ENCODE results near the gene MYO9B.

MYO9B gene

DNA sequence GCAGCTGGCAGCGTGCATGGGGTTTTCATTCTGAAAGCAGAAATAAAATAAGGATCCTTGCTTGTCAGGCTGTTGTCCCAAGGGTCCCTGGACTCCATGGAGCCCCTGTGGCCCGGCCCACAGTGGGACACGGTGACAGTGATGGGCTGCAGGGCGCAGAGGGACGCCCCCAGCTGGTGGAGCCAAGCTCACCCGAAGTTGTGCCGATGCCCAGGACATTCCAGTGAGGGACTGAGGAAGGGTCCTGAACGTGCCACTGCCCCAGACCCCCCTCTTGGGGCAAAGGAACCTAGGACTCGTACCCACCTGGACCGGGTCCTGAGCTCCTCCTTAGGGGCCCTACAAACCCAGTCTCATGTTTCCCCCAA, 35.0 kb downstream of the MYO9B start:
- no peak overlapping the region for H3K4me3 ChIP-seq (ENCODE audit: low read length)

DNA sequence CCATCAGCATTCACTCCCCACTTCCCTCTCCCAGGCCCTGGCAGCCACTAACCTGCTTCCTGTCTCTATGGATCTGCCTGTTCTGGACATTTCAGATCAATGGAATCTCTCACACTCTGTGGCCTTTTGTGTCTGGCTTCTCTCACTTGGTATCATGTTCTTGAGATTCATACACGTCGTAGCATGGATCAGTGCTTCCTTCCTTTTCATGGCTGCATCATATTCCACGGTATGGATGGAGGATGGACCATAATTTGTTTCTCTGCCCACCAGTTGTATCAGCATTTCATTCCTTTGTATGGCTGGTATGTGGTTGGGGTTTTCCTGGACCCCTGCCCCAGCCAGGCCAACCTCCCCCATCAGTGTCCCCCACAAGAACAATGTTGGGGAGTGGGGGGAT, 36.2 kb downstream of the MYO9B start:
- Histone ChIP-seq H3K36me3 (ENCODE audit: control insufficient read depth, low read depth, low read length) (no peaks in the 10 kb centered on the region), H3K4me1 (ENCODE audit: control insufficient read depth, low read depth, low read length) (peaks cover 8% of the 10 kb centered on the region), H3K27ac (ENCODE audit: low read length) (no peak overlapping the region), H3K9me3 (ENCODE audit: control insufficient read depth, low read depth, low read length) (no peaks in the 10 kb centered on the region), H3K9ac (ENCODE audit: low read length) (no peak overlapping the region), H3K27me3 (ENCODE audit: control insufficient read depth, insufficient read depth, low read length) (no peaks in the 10 kb centered on the region), H3K4me3 (ENCODE audit: low read length) (no peak overlapping the region)

More for the DNA sequence above, 35.0 kb downstream of the MYO9B start:
- Histone ChIP-seq H3K4me1 (ENCODE audit: control insufficient read depth, low read depth, low read length) (peaks cover 8% of the 10 kb centered on the region), H3K9ac (ENCODE audit: low read length) (no peak overlapping the region), H3K27ac (ENCODE audit: low read length) (no peak overlapping the region), H3K9me3 (ENCODE audit: control insufficient read depth, low read depth, low read length) (no peaks in the 10 kb centered on the region), H3K27me3 (ENCODE audit: control insufficient read depth, insufficient read depth, low read length) (no peaks in the 10 kb centered on the region), H3K36me3 (ENCODE audit: control insufficient read depth, low read depth, low read length) (no peaks in the 10 kb centered on the region)

DNA sequence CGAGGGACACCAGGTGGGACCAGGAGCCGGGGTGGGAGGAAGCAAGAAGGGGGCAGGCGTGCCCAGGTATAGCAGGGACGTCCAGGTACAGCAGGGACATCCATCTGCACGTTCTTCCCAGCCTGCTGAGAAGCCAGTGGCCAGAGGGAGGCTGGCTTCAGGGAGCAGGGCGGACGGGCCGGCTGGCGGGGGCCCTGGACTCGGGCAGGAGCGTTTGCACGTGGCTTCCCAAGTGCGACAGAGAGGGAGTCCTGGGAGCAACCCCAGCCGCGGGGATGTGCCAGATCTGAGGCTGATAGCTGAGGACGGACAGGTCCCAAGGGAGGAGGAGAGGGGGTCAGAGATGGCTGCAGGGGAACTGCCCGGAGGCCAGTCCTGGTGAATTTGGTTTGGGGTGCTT, 36.7 kb downstream of the MYO9B start:
- H3K4me3 ChIP-seq (ENCODE audit: low read length), result no peak overlapping the region
- H3K27ac ChIP-seq (ENCODE audit: low read length), result no peak overlapping the region
- no peaks in the 10 kb centered on the region for H3K36me3 ChIP-seq (ENCODE audit: control insufficient read depth, low read depth, low read length)
- no peak overlapping the region for H3K9ac ChIP-seq (ENCODE audit: low read length)
- H3K27me3 ChIP-seq (ENCODE audit: control insufficient read depth, insufficient read depth, low read length), result no peaks in the 10 kb centered on the region
- no peaks in the 10 kb centered on the region for H3K9me3 ChIP-seq (ENCODE audit: control insufficient read depth, low read depth, low read length)
- H3K4me1 ChIP-seq (ENCODE audit: control insufficient read depth, low read depth, low read length), result peaks cover 8% of the 10 kb centered on the region

DNA sequence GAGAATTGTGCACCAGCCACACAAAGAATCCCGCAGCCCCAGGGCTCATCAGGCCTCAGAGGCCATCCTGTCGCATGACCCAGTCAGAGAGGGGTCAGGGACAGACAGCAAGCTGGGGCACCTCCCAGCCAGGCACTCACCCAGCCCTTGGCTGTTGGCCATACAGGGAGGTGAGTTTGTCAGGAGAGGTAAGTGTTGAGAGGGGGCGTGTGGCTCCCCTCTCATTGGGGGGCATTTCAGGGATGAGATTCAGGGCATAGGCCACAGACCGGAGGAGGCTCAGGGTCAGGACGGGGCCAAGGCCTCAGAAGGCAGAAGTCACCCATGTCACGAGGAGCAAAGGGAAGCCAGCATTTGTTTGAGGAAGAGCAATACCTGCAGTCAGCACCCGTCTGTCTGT, 37.1 kb downstream of the MYO9B start:
- Histone ChIP-seq H3K4me3 (ENCODE audit: low read length) (no peak overlapping the region), H3K9ac (ENCODE audit: low read length) (no peak overlapping the region), H3K36me3 (ENCODE audit: control insufficient read depth, low read depth, low read length) (no peaks in the 10 kb centered on the region), H3K4me1 (ENCODE audit: control insufficient read depth, low read depth, low read length) (peaks cover 8% of the 10 kb centered on the region), H3K9me3 (ENCODE audit: control insufficient read depth, low read depth, low read length) (no peaks in the 10 kb centered on the region), H3K27me3 (ENCODE audit: control insufficient read depth, insufficient read depth, low read length) (no peaks in the 10 kb centered on the region), H3K27ac (ENCODE audit: low read length) (no peak overlapping the region)

DNA sequence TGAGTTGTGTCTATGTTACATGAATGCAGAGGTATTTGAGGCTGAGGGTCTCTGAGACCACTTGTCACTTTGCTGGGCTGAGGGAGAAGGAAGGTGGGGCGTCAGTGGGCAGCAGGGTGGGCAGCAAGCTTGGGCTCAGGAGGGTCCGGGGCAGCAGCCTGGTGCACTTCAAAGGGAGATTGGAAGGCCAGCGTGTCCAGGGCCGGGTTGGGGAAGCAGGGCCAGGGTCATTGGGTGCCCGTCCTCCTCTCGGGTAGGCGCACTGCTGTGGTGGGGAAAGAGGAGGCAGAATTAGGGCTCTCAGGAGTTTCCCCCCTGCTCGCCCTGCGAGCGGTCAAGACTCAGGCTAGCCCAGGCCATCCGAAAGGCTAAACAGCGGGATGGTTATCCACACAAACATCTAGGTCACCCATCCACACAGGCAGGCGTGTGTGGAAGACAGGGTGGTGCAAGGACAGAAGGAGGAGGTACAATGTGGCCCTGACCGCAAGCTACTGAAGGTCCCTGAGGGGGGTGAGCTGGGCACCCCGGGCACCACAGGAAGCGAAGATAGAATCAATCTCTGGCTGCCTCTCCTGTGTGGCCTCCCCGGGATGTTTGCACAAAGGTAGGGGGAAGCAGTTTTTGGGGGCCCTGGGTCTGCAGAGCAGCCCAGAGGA, 37.7 kb downstream of the MYO9B start:
- no peaks in the 10 kb centered on the region for H3K9me3 ChIP-seq (ENCODE audit: control insufficient read depth, low read depth, low read length)
- H3K9ac ChIP-seq (ENCODE audit: low read length), result no peak overlapping the region
- H3K4me1 ChIP-seq (ENCODE audit: control insufficient read depth, low read depth, low read length), result peaks cover 8% of the 10 kb centered on the region
- no peaks in the 10 kb centered on the region for H3K36me3 ChIP-seq (ENCODE audit: control insufficient read depth, low read depth, low read length)
- no peak overlapping the region for H3K4me3 ChIP-seq (ENCODE audit: low read length)
- no peaks in the 10 kb centered on the region for H3K27me3 ChIP-seq (ENCODE audit: control insufficient read depth, insufficient read depth, low read length)
- no peak overlapping the region for H3K27ac ChIP-seq (ENCODE audit: low read length)

DNA sequence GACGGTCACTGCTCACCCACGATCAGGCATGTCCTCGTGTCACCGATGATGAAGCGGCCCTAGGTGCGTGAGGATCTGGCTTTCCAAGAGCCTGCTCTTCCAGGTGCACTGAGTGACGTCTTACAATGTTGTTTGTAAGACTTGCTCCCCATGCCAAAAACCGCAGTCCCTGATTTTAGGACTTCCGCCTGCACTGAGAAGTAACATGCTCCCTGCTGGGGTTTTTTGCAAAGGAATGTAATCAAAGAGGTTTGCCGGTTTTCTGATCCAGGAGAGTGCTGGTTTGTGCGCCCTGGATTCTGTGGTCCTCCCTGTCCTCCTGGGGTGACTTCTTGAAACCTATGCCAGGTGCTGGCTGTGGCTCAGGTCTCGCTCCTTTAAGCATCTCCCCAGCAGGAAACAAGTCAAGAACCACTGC, 38.8 kb downstream of the MYO9B start:
- Histone ChIP-seq H3K27me3 (ENCODE audit: control insufficient read depth, insufficient read depth, low read length) (no peaks in the 10 kb centered on the region), H3K9me3 (ENCODE audit: control insufficient read depth, low read depth, low read length) (no peaks in the 10 kb centered on the region), H3K36me3 (ENCODE audit: control insufficient read depth, low read depth, low read length) (no peaks in the 10 kb centered on the region), H3K27ac (ENCODE audit: low read length) (no peak overlapping the region), H3K9ac (ENCODE audit: low read length) (no peak overlapping the region), H3K4me1 (ENCODE audit: control insufficient read depth, low read depth, low read length) (peaks cover 8% of the 10 kb centered on the region), H3K4me3 (ENCODE audit: low read length) (no peak overlapping the region)

DNA sequence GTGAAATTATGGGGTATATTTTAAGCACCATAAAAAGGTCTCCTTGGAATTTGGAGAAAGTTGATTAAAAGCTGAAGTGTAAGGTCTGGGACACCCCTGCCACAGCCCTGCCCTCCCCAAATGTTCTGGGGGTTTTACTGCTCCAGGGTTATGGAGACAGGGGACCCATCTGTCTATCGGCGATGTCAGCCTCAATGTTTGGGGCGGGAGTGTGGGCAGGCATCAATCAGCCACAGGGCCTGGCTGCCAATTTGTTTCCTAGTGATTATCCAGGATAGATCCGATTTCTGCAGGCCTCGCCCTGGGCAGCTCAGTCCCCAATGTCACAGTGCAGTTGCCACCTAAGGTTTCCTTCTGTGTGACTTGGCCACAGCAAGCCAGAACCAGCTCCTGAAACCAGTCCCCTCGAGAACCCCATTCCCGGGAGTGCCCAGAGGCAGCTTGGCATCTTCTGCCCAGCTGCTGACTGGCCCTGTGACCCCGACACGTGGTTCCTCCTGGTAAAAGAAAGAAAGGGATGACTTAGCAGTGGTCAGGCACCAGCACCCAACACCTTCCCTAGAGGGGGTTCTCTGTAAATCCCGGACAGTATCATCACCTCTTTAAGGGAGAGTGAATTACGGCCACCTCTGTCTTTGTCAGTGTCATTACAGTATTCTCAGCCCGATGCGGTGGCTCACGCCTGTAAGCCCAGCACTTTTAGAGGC, 41.6 kb downstream of the MYO9B start:
- Histone ChIP-seq H3K9me3 (ENCODE audit: control insufficient read depth, low read depth, low read length) (no peaks in the 10 kb centered on the region), H3K27me3 (ENCODE audit: control insufficient read depth, insufficient read depth, low read length) (no peaks in the 10 kb centered on the region), H3K27ac (ENCODE audit: low read length) (no peak overlapping the region), H3K9ac (ENCODE audit: low read length) (no peak overlapping the region), H3K4me3 (ENCODE audit: low read length) (no peak overlapping the region), H3K36me3 (ENCODE audit: control insufficient read depth, low read depth, low read length) (no peaks in the 10 kb centered on the region), H3K4me1 (ENCODE audit: control insufficient read depth, low read depth, low read length) (peaks cover 8% of the 10 kb centered on the region)

DNA sequence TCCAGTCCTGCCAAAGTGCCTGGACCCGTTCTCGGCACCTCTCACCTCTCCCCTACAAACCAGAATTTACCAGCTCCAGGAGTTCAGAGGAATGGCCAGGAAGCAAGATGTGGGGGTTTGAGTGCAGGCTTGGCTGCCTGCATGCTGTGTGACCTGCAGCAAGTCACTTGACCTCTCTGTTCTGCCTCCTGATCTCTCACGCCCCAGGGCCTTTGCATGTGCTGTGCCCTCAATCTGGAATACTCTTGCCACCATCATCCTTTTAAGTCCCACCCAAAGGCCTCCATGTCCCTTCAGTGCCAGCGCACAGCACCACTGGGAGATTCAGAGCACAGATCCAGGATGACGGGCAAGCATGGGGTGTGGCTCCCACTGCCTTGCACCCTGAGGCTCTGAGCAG, 43.4 kb downstream of the MYO9B start:
- H3K4me1 ChIP-seq (ENCODE audit: control insufficient read depth, low read depth, low read length), result peaks cover 5% of the 10 kb centered on the region
- no peak overlapping the region for H3K9ac ChIP-seq (ENCODE audit: low read length)
- no peaks in the 10 kb centered on the region for H3K9me3 ChIP-seq (ENCODE audit: control insufficient read depth, low read depth, low read length)
- H3K27me3 ChIP-seq (ENCODE audit: control insufficient read depth, insufficient read depth, low read length), result no peaks in the 10 kb centered on the region
- no peak overlapping the region for H3K4me3 ChIP-seq (ENCODE audit: low read length)
- H3K36me3 ChIP-seq (ENCODE audit: control insufficient read depth, low read depth, low read length), result no peaks in the 10 kb centered on the region
- no peak overlapping the region for H3K27ac ChIP-seq (ENCODE audit: low read length)

DNA sequence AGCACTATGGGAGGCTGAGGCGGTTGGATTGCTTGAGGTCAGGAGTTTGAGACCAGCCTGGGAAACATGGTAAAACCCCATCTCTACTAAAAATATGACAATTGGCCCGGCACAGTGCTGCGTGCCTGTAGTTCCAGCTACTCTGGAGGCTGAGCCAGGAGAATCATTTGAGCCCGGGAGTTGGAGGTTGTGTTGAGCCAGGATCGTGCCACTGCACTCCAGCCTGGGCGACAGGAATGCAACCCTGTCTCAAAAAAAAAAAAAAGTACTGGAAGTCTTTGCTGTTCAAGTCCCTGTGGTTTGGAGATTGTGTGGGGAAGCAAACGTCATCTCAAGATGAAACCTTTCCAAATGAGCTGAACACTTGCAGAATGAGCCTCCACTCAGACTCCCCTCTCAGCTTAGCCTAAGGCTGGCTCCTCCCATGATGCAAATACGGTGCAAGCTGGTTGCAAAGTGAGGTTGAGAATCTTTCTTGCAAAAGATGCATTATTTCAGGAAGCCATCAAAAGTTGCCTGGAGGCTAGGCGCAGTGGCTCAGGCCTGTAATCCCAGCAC, 46.2 kb downstream of the MYO9B start:
- H3K36me3 ChIP-seq (ENCODE audit: control insufficient read depth, low read depth, low read length), result no peaks in the 10 kb centered on the region

DNA sequence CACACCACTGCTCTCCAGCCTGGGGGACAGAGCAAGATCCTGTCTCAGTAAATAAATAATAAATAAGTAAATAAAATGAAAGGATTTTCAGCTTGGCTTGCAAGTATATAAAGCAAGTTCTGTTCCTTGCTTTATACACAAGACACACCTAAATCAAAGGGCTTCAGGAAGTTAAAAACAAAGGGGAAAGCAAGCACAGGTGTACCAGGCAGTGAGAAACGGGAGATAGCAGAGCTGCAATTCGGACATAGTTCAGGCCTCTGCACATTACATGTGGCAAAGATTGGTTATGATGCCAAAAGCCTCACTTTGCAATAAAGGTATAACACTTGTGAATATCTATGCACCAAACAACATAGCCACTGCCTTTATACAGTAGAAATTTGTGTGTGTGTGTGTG, 47.5 kb downstream of the MYO9B start:
- Histone ChIP-seq H3K9ac (ENCODE audit: low read length) (no peak overlapping the region), H3K4me1 (ENCODE audit: control insufficient read depth, low read depth, low read length) (peaks cover 7% of the 10 kb centered on the region), H3K36me3 (ENCODE audit: control insufficient read depth, low read depth, low read length) (no peaks in the 10 kb centered on the region), H3K4me3 (ENCODE audit: low read length) (no peak overlapping the region), H3K27me3 (ENCODE audit: control insufficient read depth, insufficient read depth, low read length) (no peaks in the 10 kb centered on the region), H3K9me3 (ENCODE audit: control insufficient read depth, low read depth, low read length) (no peaks in the 10 kb centered on the region), H3K27ac (ENCODE audit: low read length) (no peak overlapping the region)

More for the DNA sequence above, 46.2 kb downstream of the MYO9B start:
- no peak overlapping the region for H3K9ac ChIP-seq (ENCODE audit: low read length)
- H3K27me3 ChIP-seq (ENCODE audit: control insufficient read depth, insufficient read depth, low read length), result no peaks in the 10 kb centered on the region
- H3K9me3 ChIP-seq (ENCODE audit: control insufficient read depth, low read depth, low read length), result no peaks in the 10 kb centered on the region
- H3K4me1 ChIP-seq (ENCODE audit: control insufficient read depth, low read depth, low read length), result peaks cover 7% of the 10 kb centered on the region
- no peak overlapping the region for H3K4me3 ChIP-seq (ENCODE audit: low read length)
- no peak overlapping the region for H3K27ac ChIP-seq (ENCODE audit: low read length)

DNA sequence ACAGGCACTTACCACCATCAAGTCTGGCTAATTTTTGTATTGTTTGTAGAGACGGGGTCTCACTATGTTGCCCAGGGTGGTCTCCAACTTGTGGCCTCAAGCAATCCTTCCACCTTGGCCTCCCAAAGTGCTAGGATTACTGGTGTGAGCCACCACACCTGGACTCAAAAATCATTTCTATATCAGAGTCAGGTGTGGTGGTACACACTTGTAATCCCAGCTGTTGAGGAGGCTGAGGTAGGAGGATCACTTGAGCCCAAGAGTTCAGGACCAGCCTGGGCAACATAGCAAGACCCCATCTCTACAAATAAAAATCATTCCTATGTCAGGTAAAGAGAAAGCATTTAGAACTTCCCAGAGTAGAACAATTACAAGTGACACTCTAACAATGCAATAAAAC, 48.4 kb downstream of the MYO9B start:
- Histone ChIP-seq H3K4me1 (ENCODE audit: control insufficient read depth, low read depth, low read length) (peaks cover 7% of the 10 kb centered on the region), H3K9ac (ENCODE audit: low read length) (no peak overlapping the region), H3K36me3 (ENCODE audit: control insufficient read depth, low read depth, low read length) (no peaks in the 10 kb centered on the region), H3K27me3 (ENCODE audit: control insufficient read depth, insufficient read depth, low read length) (no peaks in the 10 kb centered on the region), H3K27ac (ENCODE audit: low read length) (no peak overlapping the region), H3K4me3 (ENCODE audit: low read length) (no peak overlapping the region), H3K9me3 (ENCODE audit: control insufficient read depth, low read depth, low read length) (no peaks in the 10 kb centered on the region)

Measured in iPS-18a (cell line).